Activated CD8-positive, alpha-beta memory T cell treated with anti-CD3 and anti-CD28 coated beads, Interleukin-2, amount 50 U/mL, for 1 hour (primary cell): ENCODE measurements around the gene ZMYM2.

Experiments
- DNase-seq: peaks from one replicate; pipeline ENCODE4 v3.0.0-alpha.2; 2020; ENCODE audit errors: extremely low read depth

The ZMYM2 gene

DNA sequence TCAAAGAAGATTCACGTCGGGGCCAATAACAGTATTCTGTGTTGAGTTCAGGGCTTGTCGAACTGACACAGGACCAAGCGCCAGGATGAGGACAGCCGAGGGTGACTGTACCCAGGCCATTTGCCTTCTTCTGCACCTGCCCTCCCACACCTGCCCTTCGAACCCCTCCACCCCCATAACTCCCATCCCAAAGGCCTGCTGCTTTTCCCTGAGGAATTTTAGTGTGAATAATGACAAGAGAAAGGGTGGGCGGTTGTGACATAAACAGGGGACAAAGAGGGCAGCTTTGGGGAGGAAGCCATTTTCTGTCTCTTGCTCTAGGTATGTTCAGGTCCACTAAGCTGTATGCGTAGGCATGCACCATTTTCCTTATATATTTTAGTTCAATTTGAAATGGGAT lies 176.2 kb downstream of the ZMYM2 start:
- DNase-seq: no peak

DNA sequence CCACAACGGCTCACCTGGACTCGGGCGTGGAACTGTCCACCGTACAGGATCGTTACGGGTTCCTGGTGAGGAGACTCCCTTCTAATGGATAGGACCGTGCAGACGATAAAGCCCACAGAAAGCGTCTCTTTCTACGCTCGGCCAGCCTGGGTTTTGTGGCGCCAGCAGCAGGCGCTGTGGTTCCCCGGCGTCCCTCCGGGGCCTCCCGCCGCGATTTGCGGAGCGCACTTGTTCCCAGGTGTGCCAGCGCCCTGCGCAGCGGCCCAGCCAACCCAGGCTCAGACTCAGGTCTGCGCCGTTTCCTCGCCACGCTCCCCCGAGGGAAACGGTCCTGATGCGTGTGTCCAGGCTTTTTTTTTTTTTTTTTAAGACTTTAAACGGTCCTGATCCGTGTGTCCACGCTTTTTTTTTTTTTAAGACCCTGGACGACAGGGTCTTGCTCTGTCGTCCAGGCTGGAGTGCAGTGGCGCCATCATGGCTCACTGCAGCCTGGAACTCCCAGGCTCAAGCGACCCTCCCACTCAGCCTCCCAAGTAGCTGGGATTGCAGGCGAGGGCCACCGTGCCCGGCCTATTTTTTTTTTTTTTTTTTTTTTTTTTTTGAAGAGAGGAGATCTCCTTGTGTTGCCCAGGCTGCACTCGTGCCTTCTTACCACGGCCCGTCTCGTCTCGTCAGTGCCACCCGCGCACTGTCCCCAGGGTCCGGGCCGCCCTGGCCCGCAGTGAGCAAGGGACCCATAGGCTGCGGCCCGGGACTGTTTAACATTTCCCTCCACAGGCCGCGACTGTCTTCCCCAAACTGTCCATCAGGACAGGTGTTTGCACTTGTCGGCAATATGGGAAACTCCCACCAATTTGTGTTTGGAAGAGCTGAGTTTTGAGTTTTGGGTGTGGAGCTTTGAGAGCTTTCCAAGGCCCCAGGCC lies 178.5 kb downstream of the ZMYM2 start:
- no peak for DNase-seq

DNA sequence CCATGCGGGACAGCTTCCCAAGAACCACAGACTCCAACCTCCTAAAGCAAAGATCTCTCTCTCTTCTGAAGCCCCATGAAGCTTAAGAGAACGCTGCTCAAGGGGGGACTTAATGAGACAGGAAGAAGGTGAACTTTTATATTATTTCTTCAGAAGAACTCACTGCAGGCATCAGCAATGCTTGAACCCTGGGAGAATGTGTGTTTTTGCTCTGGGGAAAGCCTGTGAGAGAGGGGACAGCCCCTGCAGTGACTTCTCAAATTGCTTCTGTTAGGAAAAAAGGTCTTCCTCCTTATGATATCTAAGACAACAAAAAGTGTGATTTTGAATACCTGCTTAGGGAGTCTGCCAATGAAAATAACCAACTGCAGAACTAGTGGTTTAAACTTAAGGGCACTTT lies 179.3 kb downstream of the ZMYM2 start:
- DNase-seq: no peak

DNA sequence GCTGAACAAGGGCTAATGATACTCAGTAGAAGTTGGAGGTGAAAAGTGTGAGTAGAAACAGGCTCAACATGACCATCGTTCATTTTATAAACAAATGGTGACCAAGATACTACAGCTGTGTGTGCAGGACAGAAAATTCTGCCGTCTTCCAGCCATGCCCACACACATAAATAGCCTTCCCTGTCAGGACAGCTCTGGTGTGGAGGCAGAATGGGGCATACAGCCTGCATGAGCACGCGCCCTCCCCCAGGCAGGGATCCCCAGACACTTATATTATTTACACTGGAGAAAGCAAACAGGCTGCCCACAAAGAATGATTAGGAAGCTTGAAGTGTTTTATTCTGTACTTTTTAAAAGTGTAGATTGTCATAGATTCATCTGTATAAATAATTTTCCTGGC lies 182.0 kb downstream of the ZMYM2 start:
- DNase-seq: no peak
